K562 (cell line): ENCODE data around the gene EIF2AK3. TPM values are rescaled to one million over a fixed set of nuclear protein-coding genes. Genes with fewer than 3 reads are reported as not detected.
"Not testable (repeated sequence)": the region's sequence is repeated elsewhere in the genome, so short reads cannot be mapped to it uniquely, and the experiment has no call there.

Experiments
- ATAC-seq: fragments of 200-7000 bp; cut with Tn5 transposase; 3 replicates; pipeline ENCODE4 v1.9.1; 2020; ENCODE audit warnings: moderate library complexity
- BruUV-seq: library from RNA; stranded (reverse); fragments of 400-500 nt; replicated peaks from 2 replicates; lab custom pipeline; 2021; lab: Mats Ljungman, UMichigan
- CTCF ChIA-PET: fragments of 300-600 bp; formaldehyde crosslinking; extraction: SDS; loops from one replicate; lab custom pipeline; 2021; ENCODE audit warnings: low intra/inter-chr PET ratio; lab: Yijun Ruan, JAX
- POLR2A ChIA-PET: fragments of 300-600, 350-650 bp; sonication (Branson Sonifier 250); formaldehyde crosslinking; extraction: SDS; loops from one replicate; lab custom pipeline; 2021; ENCODE audit warnings: antibody characterized with exemption, inconsistent platforms; lab: Yijun Ruan, JAX
- DNase-seq, 4 experiments: peaks; one replicate each; pipeline versions ENCODE4 v3.0.0 to v3.0.0-alpha.2; 2011 to 2018; ENCODE audit warnings: low spot score in 3 of 4, mixed read lengths in 3 of 4; ENCODE audit errors: extremely low read depth in 1 of 4
- FAIRE-seq: peaks from 2 replicates; lab custom pipeline; 2011; peaks lifted over from hg19 to GRCh38; lab: Jason Lieb, UNC
- H2AFZ ChIP-seq: 2 replicates; pipeline ENCODE4 v1.6.0; 2011; ENCODE audit warnings: low read depth, low read length, control low read depth, inconsistent platforms
- H3K27ac ChIP-seq: fragments of 200-600 bp; 3 replicates; pipeline ENCODE4 v1.8.0; 2011; ENCODE audit warnings: low read depth, mild to moderate bottlenecking, control low read depth, inconsistent platforms, low read length, moderate library complexity, mixed read lengths; ENCODE audit errors: extremely low read depth
- H3K27me3 ChIP-seq, 2 experiments: fragments of 300-600 bp in 1 of 2; 2 replicates in 1 of 2; 3 replicates in 1 of 2; pipeline versions ENCODE4 v1.6.0 to v1.8.0; 2011; ENCODE audit warnings: inconsistent platforms in 2 of 2, low read length in 2 of 2, mild to moderate bottlenecking in 1 of 2, mixed read lengths in 1 of 2, moderate library complexity in 1 of 2; ENCODE audit not compliant: control insufficient read depth in 2 of 2, insufficient read depth in 2 of 2
- H3K36me3 ChIP-seq: fragments of 300-600 bp; 3 replicates; pipeline ENCODE4 v1.8.0; 2011; ENCODE audit warnings: mild to moderate bottlenecking, low read length, inconsistent platforms; ENCODE audit not compliant: control insufficient read depth, insufficient read depth
- H3K4me1 ChIP-seq, 2 experiments: fragments of 200-600 bp in 1 of 2; replicated peaks in 1 of 2; 2 replicates in 1 of 2; 3 replicates in 1 of 2; pipeline versions ENCODE4 v1.5.1 to v1.8.0; 2011; ENCODE audit warnings: inconsistent platforms in 2 of 2, low read length in 2 of 2, mild to moderate bottlenecking in 1 of 2, mixed read lengths in 1 of 2, moderate library complexity in 1 of 2; ENCODE audit not compliant: control insufficient read depth in 2 of 2, insufficient read depth in 2 of 2
- H3K4me2 ChIP-seq: 2 replicates; pipeline ENCODE4 v1.6.1; 2011; ENCODE audit warnings: low read length, control low read depth, inconsistent platforms, mixed read lengths; ENCODE audit not compliant: insufficient read depth
- H3K4me3 ChIP-seq: fragments of 200-600 bp; sonication (generic), shearing (Covaris generic); 2 replicates; pipeline ENCODE4 v1.5.1; 2016; ENCODE audit warnings: control low read depth, inconsistent platforms
- H3K79me2 ChIP-seq: fragments of 200-600 bp; 3 replicates; pipeline ENCODE4 v1.8.0; 2011; ENCODE audit warnings: low read length, inconsistent platforms; ENCODE audit not compliant: control insufficient read depth, insufficient read depth
- H3K9ac ChIP-seq, 2 experiments: 2 replicates each; pipeline versions ENCODE4 v1.6.0 to v1.6.1; 2011; ENCODE audit warnings: low read depth in 2 of 2, low read length in 2 of 2, control low read depth in 1 of 2, inconsistent platforms in 1 of 2, mild to moderate bottlenecking in 1 of 2, mixed read lengths in 1 of 2; ENCODE audit not compliant: insufficient read depth in 1 of 2
- H3K9me1 ChIP-seq: one replicate; pipeline ENCODE4 v1.6.0; 2011; ENCODE audit warnings: inconsistent platforms, mild to moderate bottlenecking, low read length, moderate library complexity; ENCODE audit not compliant: control insufficient read depth, insufficient read depth
- H3K9me3 ChIP-seq: replicated peaks from 2 replicates; pipeline ENCODE4 v1.5.1; 2011; ENCODE audit warnings: low read depth, low read length, inconsistent platforms; ENCODE audit not compliant: control insufficient read depth, insufficient read depth
- H4K20me1 ChIP-seq: replicated peaks from 2 replicates; pipeline ENCODE4 v1.6.1; 2011; ENCODE audit warnings: low read length, inconsistent platforms, mixed read lengths; ENCODE audit not compliant: control insufficient read depth, insufficient read depth
- CBFA2T3 ChIP-seq: fragments of 450-650 bp; IDR thresholded peaks from 2 replicates; pipeline ENCODE4 v1.6.1; 2017
- CTBP1 ChIP-seq: fragments of 450-650 bp; IDR thresholded peaks from 2 replicates; pipeline ENCODE4 v1.6.1; 2016; ENCODE audit warnings: borderline replicate concordance
- HDAC1 ChIP-seq, 2 experiments: fragments of 450-650 bp; IDR thresholded peaks; 2 replicates each; pipeline ENCODE4 v1.6.1; 2016 to 2017; ENCODE audit warnings: inconsistent platforms in 1 of 2, mild to moderate bottlenecking in 1 of 2, moderate library complexity in 1 of 2
- MLLT1 ChIP-seq, 2 experiments: fragments of 450-650 bp; IDR thresholded peaks; 2 replicates each; pipeline ENCODE4 v1.6.1; 2016
- POLR2A ChIP-seq: fragments of 450-650 bp; conservative IDR thresholded peaks from 2 replicates; pipeline ENCODE4 v1.6.1; 2016
- RCOR1 ChIP-seq, 2 experiments: IDR thresholded peaks; 2 replicates each; pipeline ENCODE4 v1.6.1; 2012; ENCODE audit warnings: low read depth in 2 of 2, low read length in 2 of 2, borderline replicate concordance in 1 of 2, improper control_type of control experiment in 1 of 2
- ZNF134 ChIP-seq: fragments of 250-450 bp; sonication (Bioruptor Pico); conservative IDR thresholded peaks from 2 replicates; pipeline ENCODE4 v1.4.0; 2020
- WGBS: fragments of 100-300 bp; shearing (Covaris generic); methylation state at CpG from one replicate; pipeline ENCODE4 v1.1.6; 2016; ENCODE audit warnings: low coverage, mixed read lengths; ENCODE audit not compliant: insufficient coverage; ENCODE audit errors: missing lambda C conversion rate; 5-methylcytosine and 5-hydroxymethylcytosine counted together
- in situ Hi-C: fragments of 300-500 bp; cut with MboI; formaldehyde crosslinking; loops from 4 replicates; pipeline ENCODE4 v1.15.0; 2018; ENCODE audit warnings: inconsistent platforms, mixed read lengths
- intact Hi-C: fragments of 100-400 bp; cut with micrococcal nuclease; formaldehyde crosslinking; loops from 2 replicates; pipeline ENCODE4 v1.14.2; 2022
- polyA plus RNA-seq, 8 experiments: library from polyadenylated mRNA; depleted of rRNA in 4 of 8; stranded (reverse) in 5 of 8; unstranded in 3 of 8; fragments of >200 nt; fragmentation: Nextera tagmentation in 2 of 8; fragmentation: Illumina TruSeq in 1 of 8; extraction: Ambion mirVana in 2 of 8; extraction: Trizol in 1 of 8; gene quantifications; 2 replicates each; pipeline versions ENCODE4 v1.2.1 to v1.2.3, GENCODE V29; 2011 to 2014; ENCODE audit warnings: inconsistent platforms in 1 of 8, missing spikeins in 1 of 8
- total RNA-seq, 7 experiments: library from RNA; depleted of rRNA in 6 of 7; stranded (reverse); fragments of >200 nt in 6 of 7; fragmentation: Illumina TruSeq in 2 of 7; extraction: Trizol in 2 of 7; gene quantifications; 2 replicates each; pipeline versions ENCODE4 v1.2.1 to v1.2.3, GENCODE V29; 2011 to 2021; ENCODE audit warnings: low replicate concordance in 1 of 7

EIF2AK3 gene
- total and polyA plus RNA-seq, 9 of the 15 experiments (the other 6 are each of a cell fraction or from before 2014, with no cell fraction given): 1.7 to 11.6 (median 7.4) TPM

GRCh38 chr2:88623831-88624465 is 3.3 kb downstream of the EIF2AK3 start:
- intact Hi-C loops, FAIRE-seq, in situ Hi-C loops, H3K4me3 ChIP-seq, H3K36me3 ChIP-seq, CTCF ChIA-PET, BruUV-seq, H3K27ac ChIP-seq, DNase-seq, H2AFZ ChIP-seq: not testable (repeated sequence)
- H3K9ac ChIP-seq: peak overlapping the region in 1 of 2 experiments; percentile 14; a peak in 1 of 4 replicates
- WGBS: 80% methylated on average over 9 of the region's 11 CpGs
- peaks cover 18% of the 10 kb centered on the region for H4K20me1 ChIP-seq
- peak in 1 of 2 experiments; percentile 63; a peak in 1 of 4 replicates for TF ChIP-seq MLLT1 (IDR thresholded peaks at IDR 0.05)
- TF ChIP-seq, all 486 proteins: peak for 1; not testable (repeated sequence) for 485
- not testable (repeated sequence) for H3K4me2 ChIP-seq, H3K9me3 ChIP-seq, H3K27me3 ChIP-seq, H3K9me1 ChIP-seq, ATAC-seq
- Histone ChIP-seq H3K79me2 (peaks cover 67% of the 10 kb centered on the region), H3K4me1 (peaks cover 14 to 16% of the 10 kb centered on the region in 2 experiments; a peak in 4 of 5 replicates)
- POLR2A ChIA-PET: interaction anchor here (1.1 to 1.3 kb wide), 2 partner anchors 24 to 29 kb away, joined by 3 read pairs; no protein-coding TSS in a partner anchor

GRCh38 chr2:88622307-88622706 is 5.0 kb downstream of the EIF2AK3 start:
- Histone ChIP-seq H3K9me1 (no peaks in the 10 kb centered on the region), H3K9me3 (no peaks in the 10 kb centered on the region), H3K79me2 (peaks cover 63% of the 10 kb centered on the region), H3K4me2 (no peak overlapping the region), H3K36me3 (no peaks in the 10 kb centered on the region), H3K4me1 (peaks cover 9 to 12% of the 10 kb centered on the region in 2 experiments; a peak in 3 of 5 replicates), H4K20me1 (peaks cover 18% of the 10 kb centered on the region), H3K9ac (no peak overlapping the region), H3K27me3 (no peaks in the 10 kb centered on the region), H2AFZ (no peak overlapping the region), H3K4me3 (no peak overlapping the region), H3K27ac (no peak overlapping the region)
- TF ChIP-seq RCOR1 (IDR thresholded peaks at IDR 0.05; ENCODE audit: borderline replicate concordance in 1 of 2, low read depth in 2 of 2, low read length in 2 of 2) (0 out of 4 replicates have a peak, but pooled peaks of 1 of the 2 experiments have one; percentile 24), HDAC1 (IDR thresholded peaks at IDR 0.05) (peak in 1 of 2 experiments; percentile 29; a peak in 1 of 4 replicates), CBFA2T3 (0 out of 2 replicates have a peak, but pooled peaks have one; percentile 15), CTBP1 (peak; percentile 48; the same call in 1 of the 2 replicates), POLR2A (no peak), ZNF134 (peak; percentile 55)
- in situ Hi-C loops (no loop called here), intact Hi-C loops (no loop called here)
- no TSS peak for BruUV-seq
- no peak for FAIRE-seq
- ChIA-PET POLR2A (interaction anchor here (0.6 to 1.0 kb wide), 2 partner anchors 9 to 31 kb away, joined by 3 to 5 read pairs; no protein-coding TSS in a partner anchor), CTCF (no interaction called here)
- ATAC-seq: no peak
- 5% methylated on average over 1 of the region's 1 CpG for WGBS
- peak in 1 of 4 experiments; percentile 6 for DNase-seq
